SH-SY5Y (cell line): Measurements from ENCODE around the gene ADAMTS3.

Source experiments
- GATA2 ChIP-seq: IDR thresholded peaks from 2 replicates; pipeline ENCODE4 v1.6.1; 2011; ENCODE audit warnings: mild to moderate bottlenecking, low read depth, low read length
- GATA3 ChIP-seq: IDR thresholded peaks from 2 replicates; pipeline ENCODE4 v1.6.1; 2011; ENCODE audit warnings: low read depth, mild to moderate bottlenecking, low read length, moderate library complexity

- TF ChIP-seq GATA2 (no peak), GATA3 (no peak)
Observed at GRCh38 chr4:72274251-72274650, 294.8 kb downstream of the ADAMTS3 start.
